Stomach (tissue), 9 donors: ENCODE data around the gene FREM2. TPM values are rescaled to one million over a fixed set of nuclear protein-coding genes. Genes with fewer than 3 reads are reported as not detected.

Source experiments
- DNase-seq, 2 donors: peaks; one replicate each; pipeline versions ENCODE4 v3.0.0 to v3.0.0-alpha.2; 2013 to 2019
- H3K27ac ChIP-seq, 5 donors: fragments of 200-600 bp in 4 of 5; sonication (generic) in 4 of 5; one replicate each; pipeline ENCODE4 v1.5.1; 2013 to 2019; ENCODE audit warnings: mild to moderate bottlenecking in 1 of 5, moderate library complexity in 1 of 5
- H3K27me3 ChIP-seq, 3 donors: fragments of 200-600 bp; sonication (generic); one replicate each; pipeline ENCODE4 v1.5.1; 2017 to 2019; ENCODE audit warnings: mixed run types in 1 of 3
- H3K36me3 ChIP-seq, 4 donors: fragments of 200-600 bp; sonication (generic); 1 replicate in 3 of 4; 2 replicates in 1 of 4; pipeline ENCODE4 v1.5.1; 2016 to 2019
- H3K4me1 ChIP-seq, 4 donors: fragments of 200-600 bp; sonication (generic); one replicate each; pipeline ENCODE4 v1.5.1; 2016 to 2019
- H3K4me3 ChIP-seq, 4 donors: fragments of 200-600 bp; sonication (generic) in 3 of 4; one replicate each; pipeline ENCODE4 v1.5.1; 2016 to 2019; ENCODE audit warnings: mild to moderate bottlenecking in 1 of 4
- H3K9me3 ChIP-seq, 4 donors: fragments of 200-600 bp; sonication (generic); one replicate each; pipeline ENCODE4 v1.5.1; 2016 to 2019
- EP300 ChIP-seq: sonication (generic); formaldehyde crosslinking; IDR thresholded peaks from one replicate; pipeline ENCODE4 v1.6.1; 2017; ENCODE audit warnings: antibody characterized with exemption
- POLR2A ChIP-seq, 4 donors: fragments of 450-650 bp; IDR thresholded peaks; one replicate each; pipeline ENCODE4 v1.6.1; 2016; ENCODE audit warnings: antibody characterized with exemption in 4 of 4, control low read depth in 2 of 4, mild to moderate bottlenecking in 1 of 4, moderate library complexity in 1 of 4
- POLR2AphosphoS5 ChIP-seq, 3 donors: sonication (generic); formaldehyde crosslinking; IDR thresholded peaks; one replicate each; pipeline ENCODE4 v1.6.1; 2016; ENCODE audit warnings: antibody characterized with exemption in 3 of 3
- WGBS, 5 donors: extraction: QIAGEN DNeasy Blood & Tissue Kit in 3 of 5; methylation state at CpG; one replicate each; pipeline versions ENCODE4 v1.1.5 to v1.1.7; 2013 to 2018; 5-methylcytosine and 5-hydroxymethylcytosine counted together
- intact Hi-C: fragments of 100-400 bp; cut with DNase I; formaldehyde crosslinking; loops from one replicate; pipeline ENCODE4 v1.15.1; 2023; ENCODE audit warnings: low total_unique reads
- polyA plus RNA-seq, 3 donors: library from polyadenylated mRNA; stranded (reverse); fragments of 200-250 nt; gene quantifications; one replicate each; pipeline ENCODE4 v1.2.3, GENCODE V29; 2013
- total RNA-seq, 5 donors: library from RNA; depleted of rRNA; stranded (reverse); fragments of >200 nt; gene quantifications; one replicate each; pipeline versions ENCODE4 v1.1.0 to v1.2.3, GENCODE V29; 2014 to 2016
- TF ChIP-seq, protein P1 (sequence below), 7 experiments: fragments of 450-650 bp in 4 of 7; fragments of 200-600 bp in 3 of 7; sonication (generic) in 3 of 7; IDR thresholded peaks; one replicate each; pipeline ENCODE4 v1.5.1; 2016 to 2019; ENCODE audit warnings: antibody characterized with exemption in 7 of 7, control low read depth in 2 of 7, mild to moderate bottlenecking in 1 of 7
- donor health status: healthy with polysubstance abuse.
- donor health status: Bipolar disorder and iron deficiency.
- donor health status: healthy.

FREM2 gene
- total and polyA plus RNA-seq, 8 donors = 0.37 to 18.0 (median 1.3) TPM

DNA sequence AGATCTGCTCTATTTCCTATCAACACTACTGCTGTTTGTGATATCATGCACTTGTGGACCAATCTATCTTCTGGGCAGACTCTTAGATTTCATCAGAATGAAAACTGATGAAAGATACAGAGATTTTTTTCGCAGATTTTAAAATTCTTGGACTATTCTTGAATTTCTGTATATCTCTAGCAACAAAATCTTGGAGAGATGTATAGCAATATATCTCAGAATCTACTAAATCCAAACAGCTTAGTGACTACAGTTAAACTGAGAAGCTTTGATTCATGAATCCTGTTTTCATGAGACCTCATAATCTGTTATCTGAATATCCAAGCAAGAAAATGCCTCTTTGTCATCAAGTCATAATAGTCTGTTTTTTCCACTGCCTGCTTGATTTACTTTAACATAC, 28.0 kb upstream of the FREM2 start:
- intact Hi-C loops = no loop called here
- Histone ChIP-seq H3K36me3 (no peaks in the 10 kb centered on the region), H3K4me1 (peaks cover 0 to 7% (median 0%) of the 10 kb centered on the region in 4 donors), H3K4me3 (no peak overlapping the region), H3K9me3 (no peaks in the 10 kb centered on the region), H3K27me3 (no peaks in the 10 kb centered on the region), H3K27ac (no peak overlapping the region)
- TF ChIP-seq, protein P1, sequence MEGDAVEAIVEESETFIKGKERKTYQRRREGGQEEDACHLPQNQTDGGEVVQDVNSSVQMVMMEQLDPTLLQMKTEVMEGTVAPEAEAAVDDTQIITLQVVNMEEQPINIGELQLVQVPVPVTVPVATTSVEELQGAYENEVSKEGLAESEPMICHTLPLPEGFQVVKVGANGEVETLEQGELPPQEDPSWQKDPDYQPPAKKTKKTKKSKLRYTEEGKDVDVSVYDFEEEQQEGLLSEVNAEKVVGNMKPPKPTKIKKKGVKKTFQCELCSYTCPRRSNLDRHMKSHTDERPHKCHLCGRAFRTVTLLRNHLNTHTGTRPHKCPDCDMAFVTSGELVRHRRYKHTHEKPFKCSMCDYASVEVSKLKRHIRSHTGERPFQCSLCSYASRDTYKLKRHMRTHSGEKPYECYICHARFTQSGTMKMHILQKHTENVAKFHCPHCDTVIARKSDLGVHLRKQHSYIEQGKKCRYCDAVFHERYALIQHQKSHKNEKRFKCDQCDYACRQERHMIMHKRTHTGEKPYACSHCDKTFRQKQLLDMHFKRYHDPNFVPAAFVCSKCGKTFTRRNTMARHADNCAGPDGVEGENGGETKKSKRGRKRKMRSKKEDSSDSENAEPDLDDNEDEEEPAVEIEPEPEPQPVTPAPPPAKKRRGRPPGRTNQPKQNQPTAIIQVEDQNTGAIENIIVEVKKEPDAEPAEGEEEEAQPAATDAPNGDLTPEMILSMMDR (IDR thresholded peaks at IDR 0.05) = no peak
- TF ChIP-seq EP300 = no peak
- TF ChIP-seq POLR2AphosphoS5 (IDR thresholded peaks at IDR 0.05) = no peak
- no peak for TF ChIP-seq POLR2A (IDR thresholded peaks at IDR 0.05)
- DNase-seq = no peak
- WGBS, 5 donors = 81 to 94% (median 87%) methylated on average over 1 of the region's 1 CpG

DNA sequence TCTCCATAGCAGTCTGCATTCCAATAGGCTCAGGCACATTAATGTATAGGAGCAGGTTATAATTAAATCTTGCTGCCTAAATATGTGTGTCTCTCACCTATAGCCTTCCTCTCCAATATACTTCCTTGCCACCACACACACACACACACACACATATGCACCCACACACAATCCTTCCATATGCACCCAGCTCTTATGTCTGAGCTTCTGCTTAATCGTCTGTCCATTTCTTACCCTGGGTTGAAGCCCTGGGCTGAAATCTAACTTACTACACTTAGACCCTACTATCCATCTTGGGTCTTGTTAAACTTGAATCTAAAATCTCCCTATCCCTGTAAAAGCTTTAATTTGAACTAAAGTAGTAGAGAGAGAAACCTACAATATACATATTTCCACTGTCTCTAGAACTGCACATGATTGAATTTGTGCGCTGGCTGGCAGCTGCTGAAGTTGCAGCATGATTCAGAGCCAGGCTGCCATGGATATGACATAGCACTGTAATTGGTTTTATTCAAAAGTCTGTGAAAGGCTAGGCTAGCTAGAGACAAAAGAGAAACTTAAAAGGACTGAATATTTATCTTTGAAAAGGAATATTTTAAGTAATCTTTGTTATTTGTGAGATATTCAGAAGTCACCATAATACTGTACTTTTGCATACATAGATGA, 25.7 kb upstream of the FREM2 start:
- Histone ChIP-seq H3K4me1 (peaks cover 0 to 7% (median 0%) of the 10 kb centered on the region in 4 donors), H3K36me3 (no peaks in the 10 kb centered on the region), H3K4me3 (no peak overlapping the region), H3K27ac (no peak overlapping the region), H3K27me3 (no peaks in the 10 kb centered on the region), H3K9me3 (no peaks in the 10 kb centered on the region)
- intact Hi-C loops = no loop called here
- peak in 1 of 2 donors; percentile 39 for DNase-seq
- TF ChIP-seq POLR2A (IDR thresholded peaks at IDR 0.05) = no peak
- TF ChIP-seq POLR2AphosphoS5 (IDR thresholded peaks at IDR 0.05) = no peak
- TF ChIP-seq EP300 = no peak
- TF ChIP-seq, protein P1 (IDR thresholded peaks at IDR 0.05) = no peak
- 71 to 93% (median 89%) methylated on average over 2 of the region's 2 CpGs for WGBS, 5 donors

DNA sequence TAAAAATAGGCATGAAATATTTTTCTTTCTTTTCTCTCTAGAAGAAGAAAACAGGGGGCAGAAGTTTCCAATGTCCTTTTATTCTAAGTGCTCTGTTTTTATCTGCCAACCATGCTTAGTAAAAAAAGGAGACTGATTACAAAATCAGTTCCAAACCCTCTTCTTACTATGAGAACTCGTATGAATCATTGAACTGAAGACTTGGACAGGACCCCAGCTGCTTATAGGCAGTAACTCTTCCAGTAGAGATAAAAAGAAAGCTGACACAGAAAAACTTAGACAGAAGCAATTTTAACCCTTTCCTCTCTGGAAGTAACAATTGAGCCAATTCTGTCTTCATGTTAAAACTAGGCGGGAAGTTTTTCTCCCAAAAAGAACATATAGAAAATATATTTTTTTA, 24.5 kb upstream of the FREM2 start:
- intact Hi-C loops = no loop called here
- H3K9me3 ChIP-seq = no peaks in the 10 kb centered on the region
- 42 to 55% (median 46%) methylated on average over 2 of the region's 2 CpGs for WGBS, 5 donors
- H3K4me3 ChIP-seq = no peak overlapping the region
- no peaks in the 10 kb centered on the region for H3K27me3 ChIP-seq
- peak in 1 of 2 donors; percentile 62 for DNase-seq
- no peaks in the 10 kb centered on the region for H3K36me3 ChIP-seq
- no peak overlapping the region for H3K27ac ChIP-seq
- TF ChIP-seq, protein P1 (IDR thresholded peaks at IDR 0.05) = no peak
- no peak for TF ChIP-seq POLR2AphosphoS5 (IDR thresholded peaks at IDR 0.05)
- no peak for TF ChIP-seq POLR2A (IDR thresholded peaks at IDR 0.05)
- no peak for TF ChIP-seq EP300
- H3K4me1 ChIP-seq = peaks cover 0 to 7% (median 0%) of the 10 kb centered on the region in 4 donors

DNA sequence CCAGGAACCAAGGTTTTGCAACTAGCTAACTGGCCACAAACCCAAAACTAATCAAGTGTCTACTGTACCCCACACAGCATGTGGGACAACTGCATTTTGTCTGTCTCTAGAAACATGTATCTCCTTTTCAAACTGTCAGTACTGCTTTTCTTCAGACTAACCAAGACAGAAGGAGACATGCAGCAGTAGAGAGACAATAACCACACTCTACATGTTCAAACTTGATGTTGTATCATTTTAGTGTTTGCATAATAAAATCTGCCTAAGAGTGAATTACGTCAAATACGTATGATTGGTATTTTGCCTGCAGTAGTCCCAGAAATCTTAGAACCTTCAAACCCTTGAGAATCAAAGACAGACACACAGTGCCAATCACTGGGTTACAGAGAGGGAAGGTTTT, 22.0 kb upstream of the FREM2 start:
- Histone ChIP-seq H3K27ac (no peak overlapping the region), H3K4me1 (peaks cover 0 to 7% (median 0%) of the 10 kb centered on the region in 4 donors), H3K4me3 (no peak overlapping the region), H3K27me3 (no peaks in the 10 kb centered on the region), H3K9me3 (no peaks in the 10 kb centered on the region), H3K36me3 (no peaks in the 10 kb centered on the region)
- TF ChIP-seq, protein P1 (IDR thresholded peaks at IDR 0.05) = no peak
- no peak for TF ChIP-seq EP300
- TF ChIP-seq POLR2A (IDR thresholded peaks at IDR 0.05) = no peak
- TF ChIP-seq POLR2AphosphoS5 (IDR thresholded peaks at IDR 0.05) = no peak
- intact Hi-C loops = no loop called here
- 89 to 96% (median 90%) methylated on average over 2 of the region's 2 CpGs for WGBS, 5 donors
- no peak for DNase-seq
